GM20000 (cell line): ENCODE results near the gene FAM83B.

Experiments
- DNase-seq: peaks from one replicate; pipeline ENCODE4 v3.0.0; 2012; ENCODE audit warnings: low spot score
- CTCF ChIP-seq: IDR thresholded peaks from 2 replicates; pipeline ENCODE4 v1.5.1; 2012; ENCODE audit warnings: mild to moderate bottlenecking, control low read depth; ENCODE audit errors: extremely low read depth, missing control alignments

Gene FAM83B

GRCh38 chr6:54886932-54887584, 40.5 kb downstream of the FAM83B start:
- no peak for TF ChIP-seq CTCF
- DNase-seq = no peak

- DNase-seq = no peak
Measured at GRCh38 chr6:54891536-54891935, 45.0 kb downstream of the FAM83B start.

GRCh38 chr6:54892831-54893230, 46.3 kb downstream of the FAM83B start:
- no peak for TF ChIP-seq CTCF
- DNase-seq = no peak

More at GRCh38 chr6:54891536-54891935, 45.0 kb downstream of the FAM83B start:
- no peak for TF ChIP-seq CTCF

- no peak for TF ChIP-seq CTCF
- no peak for DNase-seq
Measured at GRCh38 chr6:54893818-54894217, 47.2 kb downstream of the FAM83B start.

- no peak for TF ChIP-seq CTCF
- DNase-seq = no peak
Measured at GRCh38 chr6:54896302-54896701, 49.7 kb downstream of the FAM83B start.

- no peak for TF ChIP-seq CTCF
- DNase-seq = no peak
Measured at GRCh38 chr6:54897462-54898189, 51.1 kb downstream of the FAM83B start.

- TF ChIP-seq CTCF = no peak
- DNase-seq = no peak
Measured at GRCh38 chr6:54898767-54899166, 52.2 kb downstream of the FAM83B start.
